DMS153 (cell line): Measurements from ENCODE around the gene MTHFD1.
A peak's percentile ranks its signal among the peaks of the same experiment; 100 is the strongest.

Experiments
- DNase-seq: peaks from one replicate; lab custom pipeline; 2025; lab: John Stamatoyannopoulos, UW

MTHFD1 gene

DNA sequence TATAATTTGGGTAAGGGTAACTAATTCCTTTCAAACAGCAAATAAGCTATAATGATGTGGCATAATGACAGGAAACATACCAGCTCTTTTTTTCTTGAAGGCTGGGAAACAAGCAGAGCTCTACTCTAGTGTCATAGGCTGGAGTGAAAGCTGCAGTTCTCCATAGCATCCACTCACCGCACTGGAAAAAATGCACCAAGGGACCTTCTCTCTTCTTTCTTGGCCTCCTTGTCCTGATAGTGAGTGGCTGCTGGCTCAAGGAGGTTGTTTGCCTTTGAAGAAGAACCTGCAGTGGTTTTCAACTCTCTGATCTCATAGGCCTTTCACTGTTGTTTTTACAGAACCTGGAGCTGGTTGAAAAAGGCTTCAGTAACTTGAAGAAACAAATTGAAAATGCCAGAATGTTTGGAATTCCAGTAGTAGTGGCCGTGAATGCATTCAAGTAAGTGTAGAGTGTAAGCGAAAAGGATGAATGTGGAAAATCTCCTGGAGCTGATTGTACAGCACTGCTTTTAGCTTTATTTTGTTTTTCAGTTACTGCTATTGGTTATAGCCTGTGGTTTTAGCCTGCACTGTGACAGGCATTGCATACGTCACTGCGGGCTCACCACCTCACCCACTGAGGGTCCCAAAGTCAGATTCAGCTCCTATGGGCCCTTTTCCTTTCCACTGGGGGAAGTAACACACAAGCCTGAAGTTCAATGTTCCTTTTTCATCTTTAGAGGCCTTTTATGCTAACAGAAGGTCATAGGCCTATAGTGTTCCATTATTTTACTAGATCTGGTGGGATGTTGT, 59.9 kb downstream of the MTHFD1 start:
- DNase-seq = no peak

DNA sequence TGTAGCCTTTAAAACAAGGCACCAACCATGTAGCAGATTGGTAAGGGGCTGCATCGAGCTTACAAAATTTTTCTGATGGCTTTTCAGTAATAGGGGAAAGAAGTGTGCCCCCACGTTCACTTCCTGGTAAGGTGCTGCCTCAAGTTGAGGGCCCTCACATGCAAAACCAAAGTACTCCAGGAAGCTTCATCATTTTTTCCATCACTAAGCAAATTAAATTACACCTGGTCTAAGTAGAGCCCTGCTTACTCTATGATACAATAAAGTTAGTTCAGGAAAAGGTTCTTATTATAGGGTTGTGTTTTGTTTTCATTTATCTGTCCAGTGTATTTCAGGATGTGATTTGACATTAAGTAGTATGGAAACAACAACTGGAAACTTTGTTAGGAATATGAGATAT, 62.1 kb downstream of the MTHFD1 start:
- DNase-seq = no peak

DNA sequence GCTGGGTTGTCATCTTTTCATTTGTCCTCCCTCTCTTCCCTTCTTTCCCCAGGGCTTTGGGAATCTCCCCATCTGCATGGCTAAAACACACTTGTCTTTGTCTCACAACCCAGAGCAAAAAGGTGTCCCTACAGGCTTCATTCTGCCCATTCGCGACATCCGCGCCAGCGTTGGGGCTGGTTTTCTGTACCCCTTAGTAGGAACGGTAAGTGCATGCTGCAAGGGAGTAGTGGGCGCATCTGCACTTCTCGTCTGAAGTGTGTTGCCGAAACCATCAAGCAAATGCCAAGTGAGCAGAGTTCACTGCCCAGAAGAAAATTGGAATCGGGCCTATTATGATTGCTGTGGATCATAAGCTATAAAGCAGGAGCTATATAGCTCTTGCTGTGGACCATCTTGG, 66.5 kb downstream of the MTHFD1 start:
- DNase-seq = no peak

DNA sequence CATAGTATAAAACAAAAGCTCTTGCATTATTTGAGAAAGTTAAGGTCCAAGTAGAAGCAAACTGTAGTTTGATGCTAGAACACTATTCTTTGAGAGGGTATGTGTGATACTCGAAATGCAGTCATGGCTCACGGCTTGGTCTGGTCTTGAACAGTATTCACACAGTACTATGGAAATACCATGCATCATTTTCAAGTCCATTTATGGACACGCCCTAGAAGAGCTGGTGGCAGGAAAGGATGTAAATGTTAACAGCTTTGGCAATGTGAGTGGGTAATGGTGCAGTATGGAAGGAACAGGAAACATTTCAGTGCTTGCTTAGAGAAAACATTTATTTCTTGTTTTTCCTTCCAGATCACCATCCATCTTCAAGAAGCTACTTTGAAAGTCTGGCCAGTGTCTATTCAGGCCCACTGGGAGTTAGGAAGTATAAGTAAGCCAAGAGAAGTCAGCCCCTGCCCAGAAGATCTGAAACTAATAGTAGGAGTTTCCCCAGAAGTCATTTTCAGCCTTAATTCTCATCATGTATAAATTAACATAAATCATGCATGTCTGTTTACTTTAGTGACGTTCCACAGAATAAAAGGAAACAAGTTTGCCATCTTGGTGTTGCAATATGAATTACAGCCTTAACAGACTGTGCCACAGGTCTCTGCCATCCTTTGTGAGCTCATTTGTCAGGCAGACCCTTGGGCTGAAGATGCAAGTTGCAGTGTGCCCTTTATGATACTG, 71.4 kb downstream of the MTHFD1 start:
- DNase-seq = no peak

DNA sequence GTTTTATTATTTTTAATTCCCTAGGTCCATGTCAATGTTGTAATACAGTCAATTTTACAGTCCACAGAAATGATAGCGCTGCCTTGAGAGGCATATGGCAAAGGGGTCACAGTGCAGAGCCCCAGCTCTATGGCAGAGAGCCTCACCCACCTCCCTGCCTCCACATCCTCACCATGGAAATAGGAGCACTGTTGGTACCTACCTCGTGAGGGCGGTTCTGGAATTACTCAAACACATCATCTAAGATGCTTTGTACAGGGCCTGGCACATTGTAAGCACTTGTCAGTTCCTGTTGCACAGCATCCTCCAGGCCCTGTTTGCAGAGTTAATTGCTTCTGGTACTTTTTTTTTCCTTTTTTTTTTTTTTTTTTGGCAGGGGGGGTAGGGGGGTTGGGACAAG, 73.1 kb downstream of the MTHFD1 start:
- no peak for DNase-seq

DNA sequence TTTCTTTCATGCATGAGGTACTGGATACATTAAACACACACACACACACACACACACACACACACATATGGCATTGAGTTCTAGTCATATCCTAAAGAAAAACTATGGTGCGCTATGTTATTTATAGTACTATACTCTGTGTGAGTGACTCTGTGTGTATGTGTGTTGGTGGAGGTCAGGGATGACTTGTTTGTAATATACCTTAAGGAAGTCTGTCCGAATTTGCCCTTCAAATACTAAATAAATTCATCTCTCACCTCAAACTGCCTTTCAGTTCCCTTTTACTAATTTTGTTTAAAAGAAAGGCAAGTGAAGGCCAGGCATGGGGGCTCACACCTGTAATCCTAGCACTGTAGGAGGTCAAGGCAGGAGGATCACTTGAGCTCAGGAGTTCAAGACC, 75.0 kb downstream of the MTHFD1 start:
- no peak for DNase-seq

DNA sequence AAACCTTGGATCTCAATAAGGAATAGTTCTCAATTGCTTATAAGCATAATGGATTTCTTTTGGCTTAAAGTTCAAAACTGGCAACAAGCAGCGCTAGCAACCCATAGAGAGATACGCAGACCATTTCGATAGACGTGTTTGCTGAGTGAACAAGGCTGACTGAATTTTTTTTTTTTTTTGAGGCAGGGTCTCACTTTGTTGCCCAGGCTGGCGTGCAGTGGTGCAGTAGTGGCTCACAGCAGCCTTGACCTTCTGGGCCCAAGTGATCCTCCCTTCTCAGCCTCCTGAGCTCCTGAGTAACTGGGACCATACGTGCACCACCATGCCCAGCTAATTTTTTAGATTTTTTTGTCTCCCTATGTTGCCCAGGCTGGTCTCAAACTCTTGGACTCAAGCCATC, 75.7 kb downstream of the MTHFD1 start:
- no peak for DNase-seq

DNA sequence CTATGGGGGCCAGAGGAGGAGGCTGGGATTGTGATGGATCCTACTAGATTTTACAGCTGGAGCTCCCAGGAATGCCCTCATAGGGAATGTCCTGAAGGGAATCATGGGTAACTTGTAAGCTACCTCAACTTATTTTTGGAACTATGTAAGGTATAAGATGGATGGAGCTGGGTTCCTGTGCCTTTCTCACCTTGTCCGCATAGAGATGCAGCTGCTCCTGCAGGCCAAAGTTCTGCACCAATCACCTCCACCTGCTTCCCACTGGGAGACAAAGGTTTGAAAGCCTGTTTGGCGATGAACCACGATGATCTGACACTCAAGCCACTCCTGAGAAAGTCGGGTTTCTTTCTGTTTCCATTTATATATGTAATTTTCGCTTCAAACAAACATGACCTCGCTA, 76.5 kb downstream of the MTHFD1 start:
- no peak for DNase-seq

DNA sequence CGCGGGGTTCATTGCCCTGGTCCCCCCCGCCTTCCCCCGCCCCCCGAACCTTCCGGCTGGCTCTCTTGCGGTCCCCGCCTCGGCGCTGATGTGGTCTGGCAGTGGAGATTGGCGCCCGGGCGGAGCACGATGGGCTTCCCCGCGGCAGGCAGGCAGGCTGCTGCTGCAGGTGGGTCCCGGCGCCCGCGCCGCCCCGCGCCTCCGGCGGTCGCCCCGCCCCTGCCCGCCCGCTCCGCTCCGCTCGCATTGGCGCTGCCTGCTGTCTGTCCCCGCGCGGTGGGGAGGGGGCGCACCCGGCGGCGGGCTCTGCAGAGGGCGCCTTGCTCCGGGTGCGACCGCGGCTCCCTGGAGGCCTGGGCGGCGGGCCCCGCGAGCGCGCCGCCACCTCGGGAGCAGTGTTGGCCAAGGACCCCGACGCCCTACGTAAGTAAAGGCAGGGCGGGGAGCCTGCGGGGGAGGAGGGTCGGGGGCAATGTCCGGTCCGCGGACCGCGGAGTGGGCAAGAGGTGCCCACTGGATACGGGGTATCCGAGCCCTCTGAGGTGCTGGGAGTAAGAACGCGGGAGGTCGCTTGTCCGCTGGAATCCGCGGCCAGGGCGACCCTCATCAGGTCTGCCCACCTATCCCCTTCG, 77.2 kb downstream of the MTHFD1 start, which contains the start of gene AKAP5:
TSS of gene AKAP5 (plus strand) at position 309 of the 632 bp plus-strand sequence. CDS start 2,896 bp downstream, outside the sequence.
- peak; percentile 52 for DNase-seq

DNA sequence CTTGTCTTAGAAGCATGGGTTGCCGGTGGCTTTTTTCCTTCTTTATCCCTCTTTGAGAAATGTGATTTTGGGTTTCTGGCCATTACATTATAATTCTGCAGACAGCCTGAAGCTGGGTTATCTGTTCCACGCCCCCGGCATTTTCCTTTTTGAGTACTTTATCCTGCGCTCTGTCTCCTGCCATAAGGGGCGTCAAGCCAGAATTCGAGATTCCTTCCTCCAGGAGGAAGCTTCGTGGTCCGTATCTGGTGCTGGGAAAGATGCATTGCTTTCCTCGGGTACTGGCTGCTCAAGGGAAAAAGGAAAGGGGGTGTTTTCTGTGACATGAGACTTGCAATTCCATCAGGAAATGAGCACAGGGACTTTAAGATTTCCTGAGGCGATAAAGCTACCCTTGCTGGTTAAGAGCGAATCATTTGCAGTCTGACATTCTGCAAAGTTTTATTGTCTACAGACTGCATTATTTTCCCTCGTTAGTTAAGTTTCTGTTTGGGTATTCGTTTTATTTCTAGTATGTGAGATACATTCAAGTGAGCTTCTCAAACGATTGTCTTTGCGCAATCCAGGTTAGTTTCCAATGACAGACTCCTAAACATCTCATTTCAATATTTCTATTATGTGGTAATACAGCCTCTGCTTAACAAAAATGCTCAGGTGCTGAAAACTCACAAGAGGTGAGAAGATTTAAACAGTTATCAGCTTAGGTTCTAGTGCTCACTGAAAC, 77.8 kb downstream of the MTHFD1 start:
- DNase-seq = no peak

DNA sequence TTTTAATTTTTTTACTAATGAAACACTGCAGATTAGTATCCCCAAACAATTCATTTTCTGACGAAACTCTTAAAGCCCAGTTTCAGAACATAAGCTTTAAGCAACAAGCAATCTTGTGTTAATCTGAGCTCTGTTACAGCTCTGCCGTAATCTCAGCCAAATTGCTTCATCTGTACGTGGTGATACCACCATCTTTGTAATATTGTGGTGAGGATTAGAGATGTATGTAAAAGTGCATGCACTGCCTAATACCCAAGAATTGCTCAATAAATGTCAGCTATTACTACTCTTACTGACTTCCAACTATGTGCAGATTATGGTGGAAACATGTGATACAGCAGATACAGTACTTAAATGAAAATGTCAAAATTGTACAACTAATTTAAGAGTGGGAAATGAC, 78.9 kb downstream of the MTHFD1 start:
- no peak for DNase-seq

DNA sequence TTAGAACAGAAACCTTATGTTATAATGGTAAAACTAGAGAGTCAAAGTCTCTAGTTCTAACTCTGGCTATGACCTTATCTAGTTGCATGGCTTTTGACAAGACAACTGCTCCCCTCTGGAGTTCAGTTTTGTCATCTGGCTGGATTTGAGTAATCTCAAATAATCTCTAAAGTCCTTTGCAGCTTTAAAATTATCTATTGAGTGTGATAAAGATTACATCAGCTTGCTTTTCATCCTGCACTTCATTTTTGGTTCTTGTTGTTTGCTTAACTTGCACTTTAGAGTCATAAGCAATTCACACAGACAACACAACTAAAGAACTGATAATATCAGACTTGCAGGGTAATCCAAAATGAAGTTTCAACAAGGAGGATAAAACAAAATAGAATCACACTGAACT, 79.4 kb downstream of the MTHFD1 start:
- no peak for DNase-seq

DNA sequence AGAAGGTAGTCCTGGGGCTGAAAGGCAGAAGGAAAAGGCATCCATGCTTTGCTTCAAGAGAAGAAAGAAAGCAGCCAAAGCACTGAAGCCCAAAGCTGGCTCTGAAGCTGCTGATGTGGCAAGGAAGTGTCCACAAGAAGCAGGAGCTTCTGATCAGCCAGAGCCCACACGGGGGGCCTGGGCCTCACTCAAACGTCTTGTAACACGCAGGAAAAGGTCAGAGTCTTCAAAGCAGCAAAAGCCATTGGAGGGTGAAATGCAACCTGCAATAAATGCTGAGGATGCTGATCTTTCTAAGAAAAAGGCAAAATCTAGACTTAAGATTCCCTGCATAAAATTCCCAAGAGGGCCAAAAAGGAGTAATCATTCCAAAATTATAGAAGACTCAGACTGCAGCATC, 80.3 kb downstream of the MTHFD1 start:
- DNase-seq = no peak

DNA sequence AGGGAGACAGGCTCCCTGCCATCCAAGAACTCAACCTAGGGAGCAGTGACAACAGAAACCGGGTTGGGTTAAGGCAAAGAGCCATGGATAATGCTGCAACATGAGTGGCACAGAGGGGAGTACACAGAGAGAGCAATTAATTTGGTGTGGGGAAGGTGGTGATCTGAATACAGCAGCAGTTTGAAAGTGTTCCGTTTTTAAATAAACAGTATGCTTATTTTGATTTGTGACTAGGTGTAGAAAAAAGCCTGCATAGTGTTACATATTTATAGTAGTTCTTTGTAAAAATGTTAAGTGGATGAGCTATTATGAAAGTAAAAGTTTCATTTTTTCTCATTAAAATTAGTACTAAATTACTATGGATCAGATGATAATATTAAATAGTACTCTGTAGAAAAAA, 85.9 kb downstream of the MTHFD1 start:
- DNase-seq = no peak

DNA sequence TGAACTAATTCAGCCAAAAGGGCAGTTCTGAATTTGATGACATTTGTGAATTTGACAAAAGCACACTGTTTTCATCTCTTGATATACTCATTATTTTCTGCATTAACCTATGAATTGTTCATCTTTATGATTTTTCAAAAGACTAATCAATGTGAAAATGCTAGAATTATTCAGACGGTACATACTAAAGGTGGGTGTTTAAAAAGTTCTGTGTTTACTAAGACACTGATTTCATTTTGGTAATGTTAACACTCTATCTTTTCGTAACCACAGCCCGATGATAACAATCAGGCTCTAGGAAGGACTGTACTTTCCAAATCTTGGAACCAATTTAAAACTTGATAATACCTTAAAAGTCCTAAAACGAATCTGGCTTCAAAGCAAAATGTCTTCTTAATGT, 86.5 kb downstream of the MTHFD1 start:
- DNase-seq = no peak

DNA sequence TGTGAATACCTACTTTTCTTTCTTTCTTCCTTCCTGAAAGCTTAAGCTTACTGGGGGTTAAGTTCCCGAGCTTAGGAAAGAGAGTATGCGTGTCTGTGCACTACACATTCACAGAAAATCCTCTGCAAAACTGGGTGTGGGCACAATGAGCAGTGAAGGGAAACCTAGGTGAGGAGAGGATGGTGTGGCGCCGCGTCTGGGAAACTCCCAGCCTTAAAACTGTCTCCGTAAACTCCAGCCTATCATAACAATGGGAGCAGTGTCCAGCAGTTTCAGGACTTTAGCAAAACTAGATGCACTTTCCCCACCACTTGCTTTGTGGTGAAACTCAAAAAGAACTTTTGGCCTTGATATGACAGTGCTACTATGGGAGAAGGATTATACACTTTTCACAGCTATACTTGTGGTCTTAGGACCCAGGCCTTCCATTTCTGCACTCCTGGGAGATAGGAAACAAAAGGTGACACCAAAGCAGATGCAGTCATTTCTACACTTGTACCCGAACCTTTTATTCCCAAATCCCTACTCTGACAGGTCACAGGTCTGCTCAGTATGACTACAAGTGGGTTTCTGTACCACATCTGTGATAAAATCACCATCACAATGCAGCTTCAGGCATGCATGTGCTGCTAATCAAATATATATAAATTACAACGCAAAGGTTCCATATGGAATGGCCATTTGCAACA, 87.6 kb downstream of the MTHFD1 start:
- no peak for DNase-seq

DNA sequence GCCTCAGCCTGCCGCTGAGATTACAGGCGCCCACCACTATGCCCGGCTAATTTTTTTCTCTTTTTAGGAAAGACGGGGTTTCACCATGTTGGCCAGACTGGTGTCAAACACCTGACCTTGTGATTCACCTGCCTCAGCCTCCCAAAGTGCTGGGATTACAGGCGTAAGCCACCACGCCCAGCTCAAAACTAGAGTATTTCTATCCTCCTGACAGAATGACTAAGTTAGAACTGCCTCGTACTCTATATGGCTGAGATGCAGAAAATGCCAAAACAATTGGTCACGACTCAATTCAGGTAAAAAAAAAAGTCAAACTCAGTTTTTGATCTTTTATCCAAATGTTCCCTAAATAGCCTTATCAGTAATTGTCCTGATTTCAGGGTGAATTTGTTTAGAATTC, 88.3 kb downstream of the MTHFD1 start:
- no peak for DNase-seq

DNA sequence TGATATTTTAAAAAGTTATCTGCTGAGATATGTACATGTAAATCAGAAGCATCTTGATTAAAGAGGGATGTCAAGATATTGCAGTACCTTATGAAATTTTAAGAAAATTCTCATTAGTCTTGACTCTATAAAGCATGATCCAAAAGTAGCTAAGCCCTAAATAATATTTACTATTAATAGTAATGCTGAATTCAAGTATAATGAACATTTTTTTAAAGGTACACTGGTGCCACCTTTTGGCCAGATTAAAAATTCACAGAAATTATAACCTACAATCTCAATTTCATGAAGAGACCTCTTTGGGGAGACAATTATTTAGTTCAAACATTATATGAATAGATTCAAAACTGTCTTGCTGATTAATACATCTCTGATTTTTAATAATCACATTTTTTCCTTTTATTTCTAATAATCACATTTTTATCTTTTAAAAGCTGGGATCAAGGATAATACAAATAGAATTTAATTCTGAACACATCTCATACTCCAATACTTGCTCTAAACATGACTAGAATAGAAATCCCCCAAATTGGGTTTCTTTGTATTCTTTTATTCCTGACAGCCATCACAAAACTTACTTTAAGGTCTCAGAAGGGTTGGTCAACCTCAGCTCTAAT, 90.6 kb downstream of the MTHFD1 start:
- DNase-seq = no peak

DNA sequence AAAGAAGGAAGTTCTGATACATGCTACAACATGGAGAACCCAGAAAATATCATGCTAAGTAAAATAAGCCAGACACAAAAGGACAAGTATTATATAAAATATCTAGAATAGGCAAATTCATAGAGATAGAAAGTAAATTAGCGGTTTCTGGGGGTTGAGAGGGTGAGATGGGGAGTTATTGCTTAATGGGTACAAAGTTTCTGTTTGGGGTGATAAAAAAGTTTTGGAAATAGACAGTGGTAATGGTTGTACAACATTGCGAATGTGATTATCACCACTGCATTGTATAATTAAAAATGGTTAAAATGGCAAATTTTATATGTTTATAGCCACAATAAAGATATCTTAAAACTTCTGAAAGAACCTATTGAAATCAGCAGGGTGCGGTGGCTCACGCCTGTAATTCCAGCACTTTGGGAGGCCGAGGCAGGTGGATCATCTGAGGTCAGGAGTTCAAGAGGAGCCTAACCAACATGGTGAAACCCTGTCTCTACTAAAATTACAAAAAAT, 100.5 kb downstream of the MTHFD1 start:
- DNase-seq = no peak

DNA sequence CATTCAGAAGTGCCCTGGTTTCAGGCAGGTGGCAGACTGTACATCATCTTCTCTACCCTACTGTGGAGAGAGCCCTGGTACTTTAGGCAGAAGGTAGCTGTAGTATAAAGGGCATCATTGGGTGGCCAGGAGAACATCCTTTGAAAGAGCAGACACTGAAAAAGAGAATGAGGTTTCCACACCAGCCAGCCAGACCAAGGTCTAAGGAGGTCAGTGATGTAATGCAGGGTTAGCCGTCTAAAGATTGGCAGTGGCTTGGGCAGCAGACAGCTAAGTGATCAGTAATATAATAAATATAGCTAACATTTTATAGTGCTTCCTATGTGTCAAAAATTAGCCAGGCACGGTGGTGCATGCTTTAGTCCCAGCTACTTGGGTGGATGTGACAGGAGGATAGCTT, 103.5 kb downstream of the MTHFD1 start:
- DNase-seq = no peak

DNA sequence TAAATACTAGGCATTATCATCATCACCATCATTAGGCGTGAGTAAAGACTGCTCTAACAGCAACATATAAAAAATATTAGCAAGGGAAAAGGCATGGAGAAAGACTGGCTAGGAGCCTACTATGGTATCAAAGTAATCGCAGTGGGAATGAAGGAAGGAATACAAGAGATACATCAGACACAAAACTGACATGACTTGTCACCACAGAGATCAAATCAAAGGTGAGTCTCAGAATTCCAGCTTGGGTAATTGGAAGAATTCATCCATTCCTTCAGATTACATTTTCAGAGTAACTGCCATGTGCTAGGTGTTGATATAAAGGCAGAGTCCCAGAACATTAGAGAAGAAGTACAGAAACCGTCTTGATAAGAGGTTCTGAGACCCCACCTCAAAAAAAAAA, 105.3 kb downstream of the MTHFD1 start:
- DNase-seq = no peak
